AG09319 (cell line): ENCODE measurements around the gene RSBN1L.

Source experiments
- DNase-seq: peaks from one replicate; pipeline ENCODE4 v3.0.0-alpha.2; 2010; ENCODE audit warnings: low read depth; ENCODE audit errors: extremely low read depth
- CTCF ChIP-seq: IDR thresholded peaks from 2 replicates; pipeline ENCODE4 v1.5.1; 2011; ENCODE audit warnings: low read depth, mild to moderate bottlenecking, inconsistent platforms, low read length, moderate library complexity

Gene RSBN1L

GRCh38 chr7:77687747-77688144, 8.5 kb upstream of the RSBN1L start:
- TF ChIP-seq CTCF, result no peak
- DNase-seq, result no peak

- TF ChIP-seq CTCF, result no peak
- no peak for DNase-seq
Observed at GRCh38 chr7:77690289-77690688, 6.0 kb upstream of the RSBN1L start.

GRCh38 chr7:77691892-77692491, 4.3 kb upstream of the RSBN1L start:
- no peak for DNase-seq
- no peak for TF ChIP-seq CTCF

- no peak for DNase-seq
- no peak for TF ChIP-seq CTCF
Observed at GRCh38 chr7:77693830-77694583, 2.3 kb upstream of the RSBN1L start.

GRCh38 chr7:77696643-77697534, 630 bp downstream of the RSBN1L start:
- TF ChIP-seq CTCF, result no peak
- DNase-seq, result no peak

GRCh38 chr7:77697535-77697831, 1.2 kb downstream of the RSBN1L start:
- no peak for DNase-seq
- no peak for TF ChIP-seq CTCF
